ENCODE data around the gene ITGA1.
A peak's percentile ranks its signal among the peaks of the same experiment; 100 is the strongest.

Gene ITGA1

GRCh38 chr5:52772668-52773067 is 15.0 kb upstream of the ITGA1 start:
- Histone ChIP-seq H3K9me3 (ENCODE audit: control insufficient read depth, insufficient read depth, low read length) (no peaks in the 10 kb centered on the region), H3K27ac (ENCODE audit: low read depth, low read length) (no peak overlapping the region), H3K9ac (ENCODE audit: low read depth, low read length) (no peak overlapping the region), H3K27me3 (ENCODE audit: control insufficient read depth, insufficient read depth, low read length) (no peaks in the 10 kb centered on the region), H3K4me3 (ENCODE audit: low read depth, low read length) (no peak overlapping the region), H3K4me1 (ENCODE audit: control insufficient read depth, insufficient read depth, low read length) (peaks cover 11% of the 10 kb centered on the region), H3K36me3 (ENCODE audit: control insufficient read depth, insufficient read depth, low read length) (no peaks in the 10 kb centered on the region)

DNA sequence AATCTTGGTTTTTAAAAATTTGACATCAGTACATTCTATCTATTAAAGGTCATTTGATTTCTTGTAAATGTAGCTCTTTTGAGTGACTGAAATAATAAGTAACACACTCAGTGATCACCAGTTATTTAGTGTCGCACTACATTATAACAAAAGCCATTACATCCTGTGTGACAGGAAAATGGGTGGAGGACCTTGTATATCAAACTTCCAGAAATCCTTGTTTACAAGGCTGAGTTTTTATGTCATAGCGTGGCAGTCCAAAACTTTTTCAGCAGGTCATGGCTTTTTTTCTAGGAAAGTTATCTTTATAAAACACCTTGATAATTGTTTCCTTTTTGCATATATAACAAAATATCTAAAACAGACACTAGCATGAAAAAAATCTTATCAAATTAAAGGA is 14.4 kb upstream of the ITGA1 start:
- no peak overlapping the region for H3K9ac ChIP-seq (ENCODE audit: low read depth, low read length)
- no peaks in the 10 kb centered on the region for H3K27me3 ChIP-seq (ENCODE audit: control insufficient read depth, insufficient read depth, low read length)
- no peaks in the 10 kb centered on the region for H3K36me3 ChIP-seq (ENCODE audit: control insufficient read depth, insufficient read depth, low read length)
- H3K4me3 ChIP-seq (ENCODE audit: low read depth, low read length), result no peak overlapping the region
- H3K27ac ChIP-seq (ENCODE audit: low read depth, low read length), result no peak overlapping the region
- peaks cover 11% of the 10 kb centered on the region for H3K4me1 ChIP-seq (ENCODE audit: control insufficient read depth, insufficient read depth, low read length)
- no peaks in the 10 kb centered on the region for H3K9me3 ChIP-seq (ENCODE audit: control insufficient read depth, insufficient read depth, low read length)

GRCh38 chr5:52774005-52774410 is 13.7 kb upstream of the ITGA1 start:
- Histone ChIP-seq H3K9ac (ENCODE audit: low read depth, low read length) (no peak overlapping the region), H3K36me3 (ENCODE audit: control insufficient read depth, insufficient read depth, low read length) (no peaks in the 10 kb centered on the region)

DNA sequence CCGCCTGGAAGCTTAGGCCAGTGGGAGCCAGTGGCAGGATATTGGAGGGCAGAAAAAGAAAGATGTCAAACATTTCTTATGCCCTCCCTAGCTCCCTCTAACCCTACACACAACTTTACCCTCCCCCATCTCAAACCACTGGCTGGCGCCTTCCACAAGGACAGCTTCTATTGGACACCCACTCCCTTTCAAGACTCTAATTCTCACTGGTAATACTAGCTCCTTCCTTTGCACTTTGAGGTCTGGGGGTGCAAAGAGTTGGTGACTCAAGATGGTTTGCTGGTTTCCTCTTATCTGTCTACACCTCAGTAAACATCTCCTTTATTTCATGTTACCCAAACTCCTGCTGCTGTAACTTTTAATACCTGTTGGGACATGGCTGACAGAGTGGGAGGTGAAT is 11.6 kb upstream of the ITGA1 start:
- H3K9ac ChIP-seq (ENCODE audit: low read depth, low read length), result no peak overlapping the region
- no peaks in the 10 kb centered on the region for H3K9me3 ChIP-seq (ENCODE audit: control insufficient read depth, insufficient read depth, low read length)
- no peak overlapping the region for H3K4me3 ChIP-seq (ENCODE audit: low read depth, low read length)
- no peak overlapping the region for H3K27ac ChIP-seq (ENCODE audit: low read depth, low read length)
- no peaks in the 10 kb centered on the region for H3K36me3 ChIP-seq (ENCODE audit: control insufficient read depth, insufficient read depth, low read length)
- peaks cover 8% of the 10 kb centered on the region for H3K4me1 ChIP-seq (ENCODE audit: control insufficient read depth, insufficient read depth, low read length)
- H3K27me3 ChIP-seq (ENCODE audit: control insufficient read depth, insufficient read depth, low read length), result no peaks in the 10 kb centered on the region

More at GRCh38 chr5:52774005-52774410, 13.7 kb upstream of the ITGA1 start:
- Histone ChIP-seq H3K9me3 (ENCODE audit: control insufficient read depth, insufficient read depth, low read length) (no peaks in the 10 kb centered on the region), H3K4me1 (ENCODE audit: control insufficient read depth, insufficient read depth, low read length) (peaks cover 11% of the 10 kb centered on the region), H3K27ac (ENCODE audit: low read depth, low read length) (no peak overlapping the region), H3K27me3 (ENCODE audit: control insufficient read depth, insufficient read depth, low read length) (no peaks in the 10 kb centered on the region), H3K4me3 (ENCODE audit: low read depth, low read length) (no peak overlapping the region)

DNA sequence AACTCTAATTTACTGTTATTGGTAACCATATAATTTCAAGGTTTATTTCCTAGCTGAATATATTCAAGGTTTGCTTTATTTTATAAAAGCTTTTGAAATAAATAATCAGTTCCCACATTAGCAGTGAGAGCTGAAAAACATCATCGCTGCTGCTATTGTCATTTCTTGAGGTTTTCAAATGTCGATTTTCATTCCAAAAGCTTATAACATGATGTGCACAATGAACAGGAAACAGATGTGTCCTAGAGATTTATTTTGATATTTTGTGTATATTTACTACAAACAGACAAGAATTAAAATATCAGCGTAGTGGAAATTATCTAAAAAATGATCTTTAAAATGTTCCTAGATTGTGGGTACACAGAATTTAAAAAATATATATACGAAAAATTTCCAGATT is 10.5 kb upstream of the ITGA1 start:
- H3K36me3 ChIP-seq (ENCODE audit: control insufficient read depth, insufficient read depth, low read length), result no peaks in the 10 kb centered on the region
- H3K4me1 ChIP-seq (ENCODE audit: control insufficient read depth, insufficient read depth, low read length), result peaks cover 8% of the 10 kb centered on the region
- H3K9me3 ChIP-seq (ENCODE audit: control insufficient read depth, insufficient read depth, low read length), result no peaks in the 10 kb centered on the region
- H3K9ac ChIP-seq (ENCODE audit: low read depth, low read length), result no peak overlapping the region
- H3K27ac ChIP-seq (ENCODE audit: low read depth, low read length), result no peak overlapping the region
- no peaks in the 10 kb centered on the region for H3K27me3 ChIP-seq (ENCODE audit: control insufficient read depth, insufficient read depth, low read length)
- H3K4me3 ChIP-seq (ENCODE audit: low read depth, low read length), result no peak overlapping the region

GRCh38 chr5:52778781-52779180 is 8.9 kb upstream of the ITGA1 start:
- Histone ChIP-seq H3K27me3 (ENCODE audit: control insufficient read depth, insufficient read depth, low read length) (no peaks in the 10 kb centered on the region), H3K4me1 (ENCODE audit: control insufficient read depth, insufficient read depth, low read length) (peaks cover 7% of the 10 kb centered on the region), H3K36me3 (ENCODE audit: control insufficient read depth, insufficient read depth, low read length) (no peaks in the 10 kb centered on the region), H3K9me3 (ENCODE audit: control insufficient read depth, insufficient read depth, low read length) (no peaks in the 10 kb centered on the region), H3K9ac (ENCODE audit: low read depth, low read length) (no peak overlapping the region), H3K4me3 (ENCODE audit: low read depth, low read length) (no peak overlapping the region), H3K27ac (ENCODE audit: low read depth, low read length) (no peak overlapping the region)

DNA sequence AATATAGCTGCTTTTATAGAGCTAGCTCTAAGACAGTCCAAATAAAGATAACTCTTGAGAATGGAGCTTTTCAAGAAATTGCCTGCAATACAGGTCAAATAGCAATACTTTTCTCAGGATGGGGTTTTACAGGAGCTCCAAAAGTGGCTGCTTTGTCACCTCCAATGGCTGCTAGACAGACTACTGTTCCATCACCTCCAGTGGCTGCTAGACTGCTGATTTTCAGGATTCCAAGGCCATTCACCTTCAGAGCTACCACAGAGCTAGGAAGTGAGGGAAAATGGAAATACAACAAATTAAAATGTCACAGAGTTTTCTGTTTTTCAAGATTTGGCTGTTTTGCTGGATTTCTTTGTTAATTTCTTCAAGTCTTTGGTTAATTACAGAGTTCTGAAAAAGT is 8.5 kb upstream of the ITGA1 start:
- Histone ChIP-seq H3K9ac (ENCODE audit: low read depth, low read length) (no peak overlapping the region), H3K36me3 (ENCODE audit: control insufficient read depth, insufficient read depth, low read length) (no peaks in the 10 kb centered on the region), H3K4me1 (ENCODE audit: control insufficient read depth, insufficient read depth, low read length) (peaks cover 3% of the 10 kb centered on the region), H3K9me3 (ENCODE audit: control insufficient read depth, insufficient read depth, low read length) (no peaks in the 10 kb centered on the region), H3K4me3 (ENCODE audit: low read depth, low read length) (no peak overlapping the region), H3K27ac (ENCODE audit: low read depth, low read length) (no peak overlapping the region), H3K27me3 (ENCODE audit: control insufficient read depth, insufficient read depth, low read length) (no peaks in the 10 kb centered on the region)

- Histone ChIP-seq H3K9ac (ENCODE audit: low read depth, low read length) (no peak overlapping the region), H3K9me3 (ENCODE audit: control insufficient read depth, insufficient read depth, low read length) (no peaks in the 10 kb centered on the region), H3K4me3 (ENCODE audit: low read depth, low read length) (no peak overlapping the region), H3K27me3 (ENCODE audit: control insufficient read depth, insufficient read depth, low read length) (no peaks in the 10 kb centered on the region), H3K27ac (ENCODE audit: low read depth, low read length) (no peak overlapping the region), H3K4me1 (ENCODE audit: control insufficient read depth, insufficient read depth, low read length) (no peaks in the 10 kb centered on the region), H3K36me3 (ENCODE audit: control insufficient read depth, insufficient read depth, low read length) (no peaks in the 10 kb centered on the region)
Measured at GRCh38 chr5:52783226-52783959, 4.3 kb upstream of the ITGA1 start.

DNA sequence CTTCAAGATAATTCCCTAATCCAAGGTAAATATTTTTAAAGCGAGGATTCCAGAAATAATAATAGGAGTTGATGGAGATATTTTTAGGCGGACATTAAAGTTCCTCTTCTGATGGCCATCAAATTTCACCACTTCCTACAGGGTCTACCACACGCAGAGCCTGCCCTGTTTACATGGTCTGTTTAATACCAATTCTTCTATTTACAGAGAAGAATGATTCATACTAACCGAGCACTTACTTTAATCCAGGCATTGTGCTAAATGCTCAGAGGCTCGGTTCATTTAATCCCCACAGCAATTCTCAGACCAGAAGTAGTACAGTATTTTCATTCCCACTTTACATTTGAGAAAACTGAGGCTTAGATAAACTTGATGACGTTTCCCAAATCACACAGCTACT is 3.0 kb upstream of the ITGA1 start:
- Histone ChIP-seq H3K4me3 (ENCODE audit: low read depth, low read length) (no peak overlapping the region), H3K9ac (ENCODE audit: low read depth, low read length) (no peak overlapping the region), H3K9me3 (ENCODE audit: control insufficient read depth, insufficient read depth, low read length) (no peaks in the 10 kb centered on the region), H3K36me3 (ENCODE audit: control insufficient read depth, insufficient read depth, low read length) (no peaks in the 10 kb centered on the region), H3K27me3 (ENCODE audit: control insufficient read depth, insufficient read depth, low read length) (0 out of 2 replicates have a peak, but pooled peaks cover under 1% of the 10 kb centered on the region), H3K4me1 (ENCODE audit: control insufficient read depth, insufficient read depth, low read length) (peaks cover 5% of the 10 kb centered on the region; the same call in 1 of the 2 replicates), H3K27ac (ENCODE audit: low read depth, low read length) (no peak overlapping the region)

DNA sequence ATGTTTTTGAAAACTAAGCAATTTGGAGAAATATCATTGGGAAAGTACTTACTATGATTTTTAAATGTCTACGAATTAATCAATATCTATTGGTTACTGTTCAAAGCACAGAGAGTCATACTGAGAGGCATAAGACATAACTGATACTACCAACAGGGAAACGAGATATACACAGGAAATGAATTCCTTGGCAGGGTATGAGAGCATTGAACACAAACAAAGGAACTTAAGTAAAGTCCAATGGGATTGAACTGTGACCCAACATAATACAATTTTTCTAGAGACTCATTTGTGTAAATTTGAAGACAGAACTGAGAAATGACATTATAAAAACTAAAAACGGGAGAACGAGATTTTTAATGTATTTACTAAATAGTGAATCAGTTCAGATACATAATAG is 1.3 kb upstream of the ITGA1 start:
- no peak overlapping the region for H3K9ac ChIP-seq (ENCODE audit: low read depth, low read length)
- H3K9me3 ChIP-seq (ENCODE audit: control insufficient read depth, insufficient read depth, low read length), result no peaks in the 10 kb centered on the region
- no peak overlapping the region for H3K27ac ChIP-seq (ENCODE audit: low read depth, low read length)
- peaks cover 5% of the 10 kb centered on the region; the same call in 1 of the 2 replicates for H3K4me1 ChIP-seq (ENCODE audit: control insufficient read depth, insufficient read depth, low read length)
- H3K4me3 ChIP-seq (ENCODE audit: low read depth, low read length), result no peak overlapping the region
- H3K36me3 ChIP-seq (ENCODE audit: control insufficient read depth, insufficient read depth, low read length), result no peaks in the 10 kb centered on the region
- H3K27me3 ChIP-seq (ENCODE audit: control insufficient read depth, insufficient read depth, low read length), result 0 out of 2 replicates have a peak, but pooled peaks cover 3% of the 10 kb centered on the region

DNA sequence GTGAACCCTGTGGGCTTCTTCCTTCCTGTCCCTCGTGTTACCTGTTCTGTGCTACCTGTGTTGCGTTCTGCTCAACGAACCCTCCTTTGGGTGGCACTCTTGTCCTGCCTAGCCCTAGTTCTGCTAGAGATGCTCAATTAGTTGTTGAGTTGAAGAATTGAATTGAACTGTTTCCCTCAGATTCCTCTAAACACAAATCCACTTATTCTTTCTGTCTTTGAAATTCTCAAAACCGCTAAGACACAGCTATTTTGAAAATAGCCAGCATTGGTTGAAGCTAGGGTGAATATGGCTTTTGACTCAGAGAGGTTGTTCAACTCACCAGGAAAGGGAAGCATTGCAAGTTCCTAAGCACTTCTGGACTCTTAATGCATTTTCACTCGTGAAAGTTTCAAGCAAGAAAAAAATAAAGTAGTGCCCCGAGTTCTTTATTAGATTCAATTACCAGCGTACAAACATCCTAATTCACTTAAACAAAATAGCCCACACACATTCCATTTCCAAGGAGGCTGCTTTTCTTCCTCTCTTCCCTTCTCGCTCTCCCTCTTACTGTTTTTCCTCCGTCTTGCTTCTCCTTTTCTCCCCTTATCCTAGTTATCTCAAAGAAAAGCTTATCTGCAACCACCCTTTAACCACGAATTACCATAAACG is 642 bp upstream of the ITGA1 start:
- H3K27ac ChIP-seq (ENCODE audit: low read depth, low read length), result no peak overlapping the region
- H3K27me3 ChIP-seq (ENCODE audit: control insufficient read depth, insufficient read depth, low read length), result 0 out of 2 replicates have a peak, but pooled peaks cover 3% of the 10 kb centered on the region
- no peak overlapping the region for H3K9ac ChIP-seq (ENCODE audit: low read depth, low read length)
- peaks cover 5% of the 10 kb centered on the region; the same call in 1 of the 2 replicates for H3K4me1 ChIP-seq (ENCODE audit: control insufficient read depth, insufficient read depth, low read length)
- H3K9me3 ChIP-seq (ENCODE audit: control insufficient read depth, insufficient read depth, low read length), result no peaks in the 10 kb centered on the region
- H3K36me3 ChIP-seq (ENCODE audit: control insufficient read depth, insufficient read depth, low read length), result no peaks in the 10 kb centered on the region
- peak overlapping the region; percentile 86 for H3K4me3 ChIP-seq (ENCODE audit: low read depth, low read length)

Measured in HUES48 (cell line).